Suprapubic skin (tissue), 4 donors: ENCODE data around the gene PTPN14.

ENCODE experiments used
- POLR2A ChIP-seq, 2 donors: fragments of 450-650 bp; IDR thresholded peaks; one replicate each; pipeline ENCODE4 v1.6.1; 2017; ENCODE audit warnings: antibody characterized with exemption in 2 of 2, mild to moderate bottlenecking in 2 of 2, moderate library complexity in 2 of 2
- POLR2AphosphoS5 ChIP-seq, 3 donors: sonication (generic); formaldehyde crosslinking; IDR thresholded peaks; one replicate each; pipeline ENCODE4 v1.6.1; 2017; ENCODE audit warnings: antibody characterized with exemption in 3 of 3
- TF ChIP-seq, protein P1 (sequence below), 2 donors: fragments of 200-600 bp in 1 of 2; fragments of 450-650 bp in 1 of 2; sonication (generic) in 1 of 2; IDR thresholded peaks; one replicate each; pipeline ENCODE4 v1.5.1; 2016 to 2019; ENCODE audit warnings: antibody characterized with exemption in 2 of 2, mild to moderate bottlenecking in 1 of 2, moderate library complexity in 1 of 2

DNA sequence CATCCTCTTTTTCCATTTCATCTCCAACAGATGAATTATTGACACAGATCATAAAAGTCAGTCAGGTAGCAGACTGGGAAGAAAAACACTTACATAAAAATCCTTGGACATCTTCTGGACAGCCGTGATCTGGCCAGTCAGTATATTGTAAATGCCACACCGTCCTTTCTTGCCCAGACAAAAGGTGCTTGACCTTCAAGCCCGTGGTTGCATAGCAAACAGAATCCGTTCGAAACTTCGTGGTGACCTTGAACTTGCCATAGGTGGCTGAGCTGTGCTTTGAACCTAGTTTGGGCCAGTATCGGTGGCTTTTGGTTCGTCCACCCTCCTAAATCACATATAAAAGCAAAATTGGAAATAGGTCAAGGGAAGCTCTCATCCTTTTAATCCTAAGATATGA is 182.0 kb downstream of the PTPN14 start:
- TF ChIP-seq, protein P1, sequence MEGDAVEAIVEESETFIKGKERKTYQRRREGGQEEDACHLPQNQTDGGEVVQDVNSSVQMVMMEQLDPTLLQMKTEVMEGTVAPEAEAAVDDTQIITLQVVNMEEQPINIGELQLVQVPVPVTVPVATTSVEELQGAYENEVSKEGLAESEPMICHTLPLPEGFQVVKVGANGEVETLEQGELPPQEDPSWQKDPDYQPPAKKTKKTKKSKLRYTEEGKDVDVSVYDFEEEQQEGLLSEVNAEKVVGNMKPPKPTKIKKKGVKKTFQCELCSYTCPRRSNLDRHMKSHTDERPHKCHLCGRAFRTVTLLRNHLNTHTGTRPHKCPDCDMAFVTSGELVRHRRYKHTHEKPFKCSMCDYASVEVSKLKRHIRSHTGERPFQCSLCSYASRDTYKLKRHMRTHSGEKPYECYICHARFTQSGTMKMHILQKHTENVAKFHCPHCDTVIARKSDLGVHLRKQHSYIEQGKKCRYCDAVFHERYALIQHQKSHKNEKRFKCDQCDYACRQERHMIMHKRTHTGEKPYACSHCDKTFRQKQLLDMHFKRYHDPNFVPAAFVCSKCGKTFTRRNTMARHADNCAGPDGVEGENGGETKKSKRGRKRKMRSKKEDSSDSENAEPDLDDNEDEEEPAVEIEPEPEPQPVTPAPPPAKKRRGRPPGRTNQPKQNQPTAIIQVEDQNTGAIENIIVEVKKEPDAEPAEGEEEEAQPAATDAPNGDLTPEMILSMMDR (IDR thresholded peaks at IDR 0.05): no peak
- TF ChIP-seq POLR2A (IDR thresholded peaks at IDR 0.05) (no peak), POLR2AphosphoS5 (IDR thresholded peaks at IDR 0.05) (no peak)
